MM.1S (cell line): ENCODE data around the gene LSAMP.

Source experiments
- DNase-seq: peaks from one replicate; pipeline ENCODE4 v3.0.0-alpha.2; 2015
- H2AFZ ChIP-seq: fragments of 300-600 bp; sonication (generic); 2 replicates; pipeline ENCODE4 v1.6.0; 2016; ENCODE audit warnings: antibody characterized with exemption, low read length
- H3F3A ChIP-seq: fragments of 300-600 bp; sonication (generic); 2 replicates; pipeline ENCODE4 v1.6.1; 2016; ENCODE audit warnings: mild to moderate bottlenecking, antibody characterized with exemption, low read length, moderate library complexity, mixed read lengths; ENCODE audit not compliant: insufficient read depth
- H3K27ac ChIP-seq: fragments of 300-600 bp; sonication (generic); 2 replicates; pipeline ENCODE4 v1.5.1; 2016; ENCODE audit warnings: mild to moderate bottlenecking, low read length
- H3K27me3 ChIP-seq: fragments of 300-600 bp; sonication (generic); replicated peaks from 2 replicates; pipeline ENCODE4 v1.6.0; 2016; ENCODE audit warnings: low read length; ENCODE audit not compliant: insufficient read depth
- H3K36me3 ChIP-seq: fragments of 300-600 bp; sonication (generic); replicated peaks from 2 replicates; pipeline ENCODE4 v1.6.1; 2016; ENCODE audit warnings: mild to moderate bottlenecking, low read length, mixed read lengths; ENCODE audit not compliant: insufficient read depth
- H3K4me1 ChIP-seq: fragments of 300-600 bp; sonication (generic); 2 replicates; pipeline ENCODE4 v1.6.1; 2016; ENCODE audit warnings: low read length, mixed read lengths
- H3K4me2 ChIP-seq: fragments of 300-600 bp; sonication (generic); 2 replicates; pipeline ENCODE4 v1.6.0; 2016; ENCODE audit warnings: low read depth, low read length
- H3K4me3 ChIP-seq: fragments of 300-600 bp; sonication (generic); 2 replicates; pipeline ENCODE4 v1.5.1; 2016; ENCODE audit warnings: low read length, mixed read lengths
- H3K79me2 ChIP-seq: fragments of 300-600 bp; sonication (generic); 2 replicates; pipeline ENCODE4 v1.6.1; 2016; ENCODE audit warnings: mixed run types, low read length, mixed read lengths
- H3K9ac ChIP-seq: fragments of 300-600 bp; sonication (generic); 2 replicates; pipeline ENCODE4 v1.6.1; 2016; ENCODE audit warnings: low read length, mixed read lengths
- H3K9me2 ChIP-seq: fragments of 300-600 bp; sonication (generic); replicated peaks from 2 replicates; pipeline ENCODE4 v1.6.1; 2016; ENCODE audit warnings: mild to moderate bottlenecking, low read length, mixed read lengths; ENCODE audit not compliant: insufficient read depth
- H3K9me3 ChIP-seq: fragments of 300-600 bp; sonication (generic); replicated peaks from 2 replicates; pipeline ENCODE4 v1.6.1; 2016; ENCODE audit warnings: mild to moderate bottlenecking, low read length, mixed read lengths; ENCODE audit not compliant: insufficient read depth
- H4K20me1 ChIP-seq: fragments of 300-600 bp; sonication (generic); 2 replicates; pipeline ENCODE4 v1.6.1; 2016; ENCODE audit warnings: mild to moderate bottlenecking, low read length, moderate library complexity, mixed read lengths; ENCODE audit not compliant: insufficient read depth
- CTCF ChIP-seq: fragments of 300-600 bp; sonication (generic); IDR thresholded peaks from 2 replicates; pipeline ENCODE4 v1.5.1; 2016; ENCODE audit warnings: antibody characterized with exemption, low read length, mixed read lengths
- EZH2 ChIP-seq: fragments of 300-600 bp; sonication (generic); optimal IDR thresholded peaks from 2 replicates; pipeline ENCODE3; 2017; ENCODE audit warnings: low read depth, mild to moderate bottlenecking, antibody characterized with exemption, low read length, mixed read lengths
- EZH2phosphoT487 ChIP-seq: fragments of 300-600 bp; sonication (generic); IDR thresholded peaks from 2 replicates; pipeline ENCODE4 v1.6.1; 2018; ENCODE audit warnings: antibody characterized with exemption, low read length

The LSAMP gene

GRCh38 chr3:116166121-116166520, 279.2 kb downstream of the LSAMP start:
- DNase-seq, result no peak

GRCh38 chr3:116165641-116166040, 279.6 kb downstream of the LSAMP start:
- Histone ChIP-seq H3K9ac (no peak overlapping the region), H3K4me3 (no peak overlapping the region), H3K27me3 (no peaks in the 10 kb centered on the region), H3K79me2 (no peaks in the 10 kb centered on the region), H4K20me1 (no peaks in the 10 kb centered on the region), H2AFZ (no peak overlapping the region), H3K36me3 (no peaks in the 10 kb centered on the region), H3K9me2 (no peaks in the 10 kb centered on the region), H3K4me1 (no peaks in the 10 kb centered on the region), H3F3A (no peaks in the 10 kb centered on the region), H3K4me2 (no peak overlapping the region), H3K9me3 (no peaks in the 10 kb centered on the region), H3K27ac (no peak overlapping the region)
- no peak for TF ChIP-seq EZH2phosphoT487
- TF ChIP-seq CTCF, result no peak
- TF ChIP-seq EZH2, result no peak
- no peak for DNase-seq

More at GRCh38 chr3:116166121-116166520, 279.2 kb downstream of the LSAMP start:
- no peaks in the 10 kb centered on the region for H3K4me1 ChIP-seq
- no peaks in the 10 kb centered on the region for H3K79me2 ChIP-seq
- TF ChIP-seq EZH2phosphoT487 (no peak), EZH2 (no peak), CTCF (no peak)
- H3K4me3 ChIP-seq, result no peak overlapping the region
- no peak overlapping the region for H2AFZ ChIP-seq
- no peaks in the 10 kb centered on the region for H3F3A ChIP-seq
- no peaks in the 10 kb centered on the region for H3K36me3 ChIP-seq
- no peaks in the 10 kb centered on the region for H3K9me2 ChIP-seq
- no peak overlapping the region for H3K9ac ChIP-seq
- no peaks in the 10 kb centered on the region for H3K27me3 ChIP-seq
- no peaks in the 10 kb centered on the region for H3K9me3 ChIP-seq
- H3K27ac ChIP-seq, result no peak overlapping the region
- no peaks in the 10 kb centered on the region for H4K20me1 ChIP-seq
- no peak overlapping the region for H3K4me2 ChIP-seq

- DNase-seq, result no peak
- TF ChIP-seq EZH2 (no peak), CTCF (no peak), EZH2phosphoT487 (no peak)
These were observed 280.2 kb downstream of the LSAMP start for GRCh38 chr3:116165135-116165534.

More at GRCh38 chr3:116165135-116165534, 280.2 kb downstream of the LSAMP start:
- Histone ChIP-seq H3K36me3 (no peaks in the 10 kb centered on the region), H2AFZ (no peak overlapping the region), H4K20me1 (no peaks in the 10 kb centered on the region), H3K27me3 (no peaks in the 10 kb centered on the region), H3F3A (no peaks in the 10 kb centered on the region), H3K4me1 (no peaks in the 10 kb centered on the region), H3K9me3 (no peaks in the 10 kb centered on the region), H3K9me2 (no peaks in the 10 kb centered on the region), H3K9ac (no peak overlapping the region), H3K79me2 (no peaks in the 10 kb centered on the region), H3K4me3 (no peak overlapping the region), H3K4me2 (no peak overlapping the region), H3K27ac (no peak overlapping the region)
